HG03060 (cell line): ENCODE data around the gene MSH3.
"Not testable (repeated sequence)": the region's sequence is repeated elsewhere in the genome, so short reads cannot be mapped to it uniquely, and the experiment has no call there.

Experiments
- ATAC-seq: cut with Tn5 transposase; IDR thresholded peaks from one replicate; pipeline ENCODE4 v1.9.1; 2021; ENCODE audit warnings: low read depth, moderate number of reproducible peaks; ENCODE audit not compliant: unreplicated experiment

Gene MSH3

GRCh38 chr5:80705216-80705769, 50.8 kb downstream of the MSH3 start:
- ATAC-seq, result no peak

GRCh38 chr5:80705801-80706200, 51.3 kb downstream of the MSH3 start:
- no peak for ATAC-seq

- no peak for ATAC-seq
These were observed 52.5 kb downstream of the MSH3 start for GRCh38 chr5:80706835-80707447.

- ATAC-seq, result no peak
These were observed 53.2 kb downstream of the MSH3 start for GRCh38 chr5:80707645-80708044.

- no peak for ATAC-seq
These were observed 56.8 kb downstream of the MSH3 start for GRCh38 chr5:80711216-80711615.

GRCh38 chr5:80711938-80712337, 57.5 kb downstream of the MSH3 start:
- ATAC-seq, result no peak

- ATAC-seq, result no peak
These were observed 58.5 kb downstream of the MSH3 start for GRCh38 chr5:80712919-80713318.

GRCh38 chr5:80713631-80714030, 59.2 kb downstream of the MSH3 start:
- ATAC-seq, result no peak

GRCh38 chr5:80714570-80715298, 60.3 kb downstream of the MSH3 start:
- ATAC-seq, result no peak

- no peak for ATAC-seq
These were observed 61.4 kb downstream of the MSH3 start for GRCh38 chr5:80715887-80716286.

GRCh38 chr5:80720181-80720580, 65.7 kb downstream of the MSH3 start:
- ATAC-seq, result no peak

GRCh38 chr5:80722916-80723315, 68.5 kb downstream of the MSH3 start:
- ATAC-seq, result no peak

GRCh38 chr5:80725446-80725845, 71.0 kb downstream of the MSH3 start:
- ATAC-seq, result no peak

- ATAC-seq, result no peak
These were observed 82.3 kb downstream of the MSH3 start for GRCh38 chr5:80736730-80737129.

GRCh38 chr5:80738466-80738865, 84.0 kb downstream of the MSH3 start:
- no peak for ATAC-seq

- ATAC-seq, result no peak
These were observed 84.6 kb downstream of the MSH3 start for GRCh38 chr5:80739057-80739456.

- no peak for ATAC-seq
These were observed 85.0 kb downstream of the MSH3 start for GRCh38 chr5:80739496-80739895.

- ATAC-seq, result no peak
These were observed 85.4 kb downstream of the MSH3 start for GRCh38 chr5:80739898-80740297.

GRCh38 chr5:80740488-80740887, 86.0 kb downstream of the MSH3 start:
- ATAC-seq, result not testable (repeated sequence)

- no peak for ATAC-seq
These were observed 86.5 kb downstream of the MSH3 start for GRCh38 chr5:80740999-80741398.

GRCh38 chr5:80744149-80744548, 89.7 kb downstream of the MSH3 start:
- ATAC-seq, result no peak

- no peak for ATAC-seq
These were observed 91.0 kb downstream of the MSH3 start for GRCh38 chr5:80745490-80745889.
